GM19099 (cell line): ENCODE measurements around the gene UHRF2.

Source experiments
- POLR2A ChIP-seq: IDR thresholded peaks from 3 replicates; pipeline ENCODE4 v1.6.1; 2011; ENCODE audit warnings: low read depth; ENCODE audit not compliant: insufficient read length; ENCODE audit errors: extremely low read depth

Gene UHRF2

DNA sequence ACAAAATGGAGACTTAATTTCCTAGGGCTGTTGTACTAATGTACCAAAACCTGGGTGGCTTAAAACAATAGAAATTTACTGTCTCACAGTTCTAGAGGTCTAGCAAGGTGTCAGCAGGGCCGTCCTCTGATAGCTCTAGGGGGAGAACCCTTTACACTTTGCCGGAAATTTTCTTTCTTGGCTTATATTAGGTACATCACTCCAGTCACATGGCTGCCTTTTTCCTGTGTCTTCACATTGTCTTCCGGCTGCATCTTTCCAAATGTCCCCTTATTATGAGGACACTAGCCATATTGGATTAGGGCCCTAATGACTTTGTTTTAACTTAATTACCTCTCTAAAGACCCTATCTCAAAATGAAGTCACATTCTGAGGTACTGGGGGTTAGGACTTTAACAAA is 5.8 kb downstream of the UHRF2 start:
- no peak for TF ChIP-seq POLR2A

DNA sequence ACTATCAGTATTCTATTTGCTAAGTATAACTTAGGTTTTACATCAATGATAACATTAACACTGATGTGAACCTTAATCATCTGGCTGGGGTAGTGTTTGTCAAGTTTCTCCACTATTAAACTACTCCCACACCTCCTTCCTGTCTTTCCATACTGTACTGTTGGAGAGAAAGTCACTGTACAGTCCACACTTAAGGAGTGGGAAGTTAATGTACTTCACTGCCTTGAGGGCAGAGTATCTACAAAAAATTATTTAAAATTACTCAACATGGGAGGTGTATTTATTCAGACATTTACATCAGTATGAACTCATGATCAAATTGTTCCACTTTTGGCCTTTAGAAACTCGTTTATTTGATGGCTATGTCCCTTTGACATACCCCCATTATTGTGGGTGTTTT is 11.9 kb downstream of the UHRF2 start:
- no peak for TF ChIP-seq POLR2A

DNA sequence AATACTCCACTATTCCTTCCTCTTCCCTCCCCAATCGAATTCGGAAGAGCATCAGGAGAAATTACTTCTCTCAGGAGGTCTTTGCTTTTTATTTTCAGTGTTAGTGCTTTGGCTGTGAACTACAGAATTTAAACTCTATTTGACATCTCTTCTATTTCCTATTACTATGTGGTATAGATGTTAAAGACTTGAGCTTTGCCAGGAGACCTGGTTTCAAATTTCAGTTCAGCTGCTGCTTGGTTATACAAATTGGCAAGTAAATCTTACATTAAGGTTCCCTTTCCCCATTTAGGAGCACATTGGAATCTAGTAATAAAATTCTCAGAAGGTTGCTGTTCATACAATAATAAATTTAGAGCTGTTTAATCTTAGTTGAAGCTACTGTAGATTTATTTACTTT is 13.1 kb downstream of the UHRF2 start:
- no peak for TF ChIP-seq POLR2A

DNA sequence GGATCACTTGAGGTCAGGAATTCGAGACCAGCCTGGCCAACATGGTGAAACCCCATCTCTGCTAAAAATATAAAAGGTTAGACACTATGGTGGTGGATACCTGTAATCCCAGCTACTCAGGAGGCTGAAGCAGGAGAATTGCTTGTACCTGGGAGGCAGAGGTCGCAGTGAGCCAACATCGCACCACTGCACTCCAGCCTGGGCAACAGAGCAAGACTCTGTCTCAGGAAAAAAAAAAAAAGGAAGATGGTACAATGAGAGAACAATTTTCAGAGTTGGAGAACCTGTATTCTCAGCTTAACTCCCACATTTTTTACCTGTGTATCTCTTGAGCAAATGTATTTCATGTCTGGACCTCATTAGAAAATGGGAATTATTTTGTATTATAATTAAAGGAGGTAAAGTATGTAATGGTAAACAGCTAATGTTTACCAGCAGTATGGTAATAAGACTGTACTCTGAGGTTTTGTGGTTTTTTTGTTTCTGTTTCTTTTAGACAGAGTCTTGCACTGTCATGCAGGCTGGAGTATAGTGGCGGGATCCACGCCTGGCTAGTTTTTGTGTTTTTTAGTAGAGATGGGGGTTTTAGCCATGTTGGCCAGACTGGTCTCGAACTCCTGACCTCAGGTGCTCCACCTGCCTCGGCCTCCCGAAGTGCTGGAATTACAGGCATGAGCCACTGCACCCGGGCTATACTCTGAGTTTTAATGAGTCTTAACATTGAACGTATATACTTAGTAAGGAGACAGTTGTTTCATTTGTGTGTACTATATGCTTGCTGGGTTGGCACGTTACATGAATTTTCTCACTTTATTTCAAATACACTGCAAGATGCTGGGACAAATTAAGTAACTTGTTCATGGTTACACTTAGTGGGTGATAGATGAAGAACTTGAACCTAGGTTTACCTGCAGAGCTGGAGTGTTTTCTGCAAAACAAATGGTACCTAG is 16.2 kb downstream of the UHRF2 start:
- no peak for TF ChIP-seq POLR2A

DNA sequence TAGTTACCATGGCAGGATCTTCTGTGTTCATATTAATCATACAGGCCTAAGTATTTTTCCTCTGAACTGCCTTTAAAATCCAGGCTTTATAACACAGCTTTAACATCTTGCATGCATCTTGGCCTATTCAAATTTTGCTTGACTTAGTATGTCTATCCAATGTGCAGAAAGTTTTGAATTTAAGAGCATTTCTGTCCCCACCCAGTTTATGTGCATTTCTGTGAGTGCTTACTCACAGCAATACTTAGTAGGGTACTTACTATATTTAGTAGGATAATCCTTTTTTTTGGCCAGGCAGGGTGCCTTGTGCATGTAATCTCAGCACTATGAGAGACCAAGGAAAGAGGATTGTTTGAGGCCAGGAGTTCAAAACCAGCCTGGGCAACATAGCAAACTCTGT is 18.0 kb downstream of the UHRF2 start:
- no peak for TF ChIP-seq POLR2A

DNA sequence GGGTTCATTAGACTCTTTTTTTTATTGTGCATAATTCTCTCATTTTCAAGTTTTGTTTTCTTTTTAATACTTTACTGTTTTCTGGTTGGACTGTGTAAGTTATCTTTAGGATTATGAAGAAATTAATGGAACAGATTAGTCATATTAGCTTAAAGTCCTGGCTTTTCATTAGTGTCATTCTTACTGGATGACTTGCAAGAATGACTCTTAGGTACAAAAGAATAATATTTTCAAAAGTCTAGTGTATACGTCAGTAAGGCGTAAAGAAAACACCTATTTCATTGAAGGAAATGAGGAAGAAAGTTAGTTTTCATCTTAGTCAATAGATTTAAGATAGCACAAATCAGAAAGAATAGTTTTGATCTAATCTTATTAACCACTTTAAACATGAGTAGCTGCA is 20.4 kb downstream of the UHRF2 start:
- TF ChIP-seq POLR2A, result no peak

DNA sequence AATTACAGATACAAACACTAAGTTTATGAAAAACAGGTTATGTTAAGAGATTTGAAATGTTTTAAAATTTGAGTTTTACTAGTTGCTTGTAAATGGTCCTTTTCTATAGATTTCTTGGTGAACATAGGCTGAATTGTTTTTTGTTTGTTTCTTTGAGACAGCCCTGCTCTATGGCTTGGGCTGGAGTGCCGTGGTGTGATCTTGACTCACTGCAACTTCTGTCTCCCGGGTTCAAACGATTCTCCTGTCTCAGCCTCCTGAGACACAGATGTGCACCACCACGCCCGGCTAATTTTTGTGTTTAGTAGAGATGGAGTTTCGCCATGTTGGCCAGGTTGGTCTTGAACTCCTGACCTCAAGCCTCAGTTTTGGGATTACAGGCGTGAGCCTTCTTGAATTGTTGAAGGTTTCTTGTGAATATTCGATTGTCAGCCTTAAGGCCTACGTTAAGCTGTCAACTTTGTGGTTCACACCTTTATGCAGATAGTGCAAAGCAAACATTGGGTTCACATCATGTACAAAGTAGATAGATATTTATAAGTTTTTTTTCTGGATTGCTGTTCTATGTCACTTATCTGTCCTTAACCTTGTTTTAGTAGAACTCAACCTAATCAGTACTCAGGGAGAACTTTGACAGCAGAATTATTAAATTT is 26.2 kb downstream of the UHRF2 start:
- no peak for TF ChIP-seq POLR2A

DNA sequence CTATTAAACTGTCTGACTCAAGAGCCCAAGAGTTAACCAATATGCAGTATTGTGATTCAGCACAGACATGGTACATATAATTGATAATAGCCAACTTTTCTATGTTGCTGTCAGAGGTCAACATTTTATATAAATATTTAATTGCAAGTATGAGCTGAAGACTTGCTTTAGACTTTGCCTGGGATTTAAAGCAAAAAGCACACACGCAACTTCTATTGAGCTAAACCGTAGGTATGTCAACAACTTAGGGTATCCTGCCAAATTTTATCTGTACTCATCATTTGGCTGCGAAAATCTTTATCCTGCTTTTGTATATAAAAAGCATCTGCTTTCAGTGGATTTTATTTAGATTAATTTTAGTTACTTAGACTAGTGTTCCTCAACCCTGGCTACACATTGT is 27.4 kb downstream of the UHRF2 start:
- no peak for TF ChIP-seq POLR2A

DNA sequence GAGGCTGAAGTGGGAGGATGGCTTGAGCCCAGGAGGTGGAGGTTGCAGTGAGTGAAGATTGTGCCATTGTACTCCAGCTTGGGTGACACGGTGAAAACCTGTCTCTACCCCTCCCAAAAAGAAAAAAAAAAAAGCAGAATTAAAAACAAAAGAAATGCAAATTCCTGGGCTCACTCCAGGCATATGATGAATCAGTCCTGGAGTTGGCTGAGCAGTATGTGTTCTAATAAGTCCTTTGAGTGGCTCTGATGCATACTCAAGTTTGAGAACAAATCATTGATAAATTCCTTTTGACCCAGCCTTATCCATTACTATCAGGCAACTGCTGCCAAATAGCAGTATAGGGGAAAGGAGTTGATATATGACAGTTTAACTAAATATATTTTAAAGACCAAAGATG is 28.3 kb downstream of the UHRF2 start:
- no peak for TF ChIP-seq POLR2A

DNA sequence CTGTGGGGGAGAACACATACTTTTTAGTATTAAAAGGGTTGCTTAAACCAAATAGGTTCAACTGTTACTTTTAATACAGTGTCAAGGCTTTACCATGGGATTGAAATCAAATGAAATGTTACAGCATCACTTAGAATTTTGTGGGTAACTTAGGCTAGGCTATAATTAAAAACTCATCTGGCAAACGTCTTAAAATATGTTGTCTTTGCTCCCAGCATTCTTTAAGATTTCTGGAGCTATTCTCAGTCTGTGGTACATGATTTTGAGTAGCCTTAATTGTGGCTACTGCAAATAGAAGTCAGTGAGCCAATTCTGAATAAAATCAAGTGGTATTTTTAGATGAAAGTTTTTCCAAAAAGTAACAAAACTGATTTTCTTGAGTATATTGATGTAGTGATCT is 30.7 kb downstream of the UHRF2 start:
- no peak for TF ChIP-seq POLR2A

DNA sequence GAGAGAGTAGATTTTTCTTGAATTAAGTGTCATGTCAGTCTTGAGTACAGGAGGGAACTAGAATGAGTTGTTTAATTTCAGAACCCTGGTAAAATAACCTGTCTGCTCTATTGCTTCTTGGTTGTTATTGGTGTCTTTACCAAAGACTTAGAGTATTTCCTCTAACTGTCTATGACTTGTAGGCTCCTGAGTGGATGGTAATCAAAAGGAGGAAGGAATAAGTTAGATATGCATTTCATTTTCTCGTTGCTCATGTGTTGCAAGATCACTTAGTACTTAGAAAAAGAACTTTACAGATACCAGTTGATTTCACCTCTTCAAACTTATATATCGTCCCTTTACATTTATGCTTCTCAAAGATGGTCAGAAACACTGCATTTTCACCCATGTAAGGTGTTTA is 31.1 kb downstream of the UHRF2 start:
- no peak for TF ChIP-seq POLR2A

DNA sequence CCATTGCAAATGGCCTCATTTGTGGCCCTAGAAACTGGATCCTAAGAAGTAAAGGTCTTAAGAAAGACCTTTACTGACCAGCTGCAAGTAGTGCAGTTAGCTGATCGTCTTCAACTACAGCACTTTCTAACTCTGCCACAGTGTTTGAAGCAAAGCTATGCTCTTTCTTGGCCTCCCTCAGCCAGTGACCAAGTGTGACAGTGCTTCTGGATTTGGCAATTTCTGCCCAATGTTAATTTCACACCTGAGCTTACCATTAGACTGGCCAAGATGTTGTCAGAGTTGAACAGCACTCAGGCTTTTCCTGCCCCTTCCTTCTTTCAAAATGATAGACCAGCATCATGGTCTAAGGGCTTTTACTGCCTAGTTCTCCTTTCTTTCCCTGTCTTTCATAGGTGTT is 36.1 kb downstream of the UHRF2 start:
- TF ChIP-seq POLR2A, result no peak

DNA sequence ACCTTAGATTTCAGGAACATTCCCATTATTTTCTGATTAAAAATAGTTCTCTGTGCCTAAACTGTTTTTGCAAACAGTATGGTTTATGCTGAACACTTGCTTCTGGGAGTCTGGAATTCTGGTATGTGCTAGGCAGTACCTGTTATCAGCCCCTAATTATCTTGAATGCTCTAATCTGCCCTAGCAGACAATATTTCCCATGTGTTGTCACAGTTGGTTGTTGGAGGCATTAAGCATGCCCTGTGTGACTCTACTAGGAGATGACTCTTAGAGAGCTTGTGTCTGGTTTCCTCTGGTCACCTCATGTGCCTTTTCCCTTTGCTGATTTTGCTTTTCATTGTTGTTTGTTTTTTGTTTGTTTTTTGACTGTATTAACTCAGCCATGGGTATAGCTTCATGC is 36.6 kb downstream of the UHRF2 start:
- no peak for TF ChIP-seq POLR2A

DNA sequence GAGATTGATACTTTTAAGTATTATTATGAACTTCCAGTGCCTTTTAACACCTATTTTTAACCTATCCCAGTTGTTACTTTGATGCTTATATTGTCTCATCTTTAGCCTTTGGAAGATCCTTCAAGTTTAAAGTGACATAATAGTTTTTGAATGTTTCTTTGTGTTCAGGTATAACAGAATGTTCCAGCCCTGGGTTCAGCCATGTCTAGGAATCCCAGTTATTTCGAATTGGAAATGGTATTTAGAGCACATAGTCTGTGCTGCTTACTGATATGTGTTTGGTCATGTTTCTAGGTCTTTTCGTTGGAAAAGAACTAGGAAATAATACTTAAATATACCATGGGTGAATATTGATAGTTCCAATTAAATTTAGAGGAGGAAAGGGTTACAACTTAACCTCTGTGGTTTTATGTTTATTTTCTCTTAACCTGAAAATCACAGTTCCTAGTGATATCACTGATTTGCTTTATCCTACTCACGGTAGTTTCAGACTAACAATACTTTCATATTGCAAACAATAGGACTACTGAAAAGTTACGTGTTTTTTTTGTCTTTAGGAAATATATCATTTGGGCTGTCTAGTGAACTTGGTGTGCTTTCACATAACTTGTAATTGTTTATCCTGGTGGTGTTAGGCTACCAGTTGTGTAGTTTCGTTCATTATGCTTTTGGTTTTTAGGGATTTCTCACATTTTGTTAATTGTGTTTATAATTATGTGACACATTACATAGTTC is 37.8 kb downstream of the UHRF2 start:
- no peak for TF ChIP-seq POLR2A

DNA sequence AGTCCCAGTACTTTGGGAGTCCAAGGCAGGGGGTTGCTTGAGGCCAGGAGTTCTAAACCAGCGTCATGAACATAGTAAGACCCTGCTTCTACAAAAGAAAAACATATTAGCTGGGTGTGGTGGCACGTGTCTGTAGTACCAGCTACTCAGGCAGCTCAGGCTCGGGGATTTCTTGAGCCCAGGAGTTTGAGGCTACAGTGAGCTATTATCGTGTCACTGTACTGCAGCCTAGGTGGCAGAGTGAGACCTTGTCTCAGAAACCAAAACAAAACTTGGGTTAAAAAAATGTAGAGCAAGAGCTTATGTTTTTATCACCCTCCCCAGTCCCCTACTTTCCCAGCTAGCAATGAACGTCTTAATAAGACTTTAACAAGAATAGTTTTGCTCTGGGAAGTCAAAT is 46.7 kb downstream of the UHRF2 start:
- no peak for TF ChIP-seq POLR2A
